SW 1271 (cell line): ENCODE results near the gene SMAD3.

ENCODE experiments used
- DNase-seq, 2 experiments: peaks; one replicate each; lab custom pipeline; 2025; lab: John Stamatoyannopoulos, UW

The SMAD3 gene

GRCh38 chr15:67242708-67243111 lies 177.3 kb downstream of the SMAD3 start:
- DNase-seq: no peak
